ENCODE measurements around the gene ACOT7.
"Not testable (repeated sequence)": the region's sequence is repeated elsewhere in the genome, so short reads cannot be mapped to it uniquely, and the experiment has no call there.

The ACOT7 gene, protein sequence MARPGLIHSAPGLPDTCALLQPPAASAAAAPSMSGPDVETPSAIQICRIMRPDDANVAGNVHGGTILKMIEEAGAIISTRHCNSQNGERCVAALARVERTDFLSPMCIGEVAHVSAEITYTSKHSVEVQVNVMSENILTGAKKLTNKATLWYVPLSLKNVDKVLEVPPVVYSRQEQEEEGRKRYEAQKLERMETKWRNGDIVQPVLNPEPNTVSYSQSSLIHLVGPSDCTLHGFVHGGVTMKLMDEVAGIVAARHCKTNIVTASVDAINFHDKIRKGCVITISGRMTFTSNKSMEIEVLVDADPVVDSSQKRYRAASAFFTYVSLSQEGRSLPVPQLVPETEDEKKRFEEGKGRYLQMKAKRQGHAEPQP

GRCh38 chr1:6393400-6394187 is at the start of gene ACOT7:
Gene ACOT7 (minus strand): TSS chr1:6393767. CDS start chr1:6393399, 368 bp downstream.
- peak; percentile 67 for DNase-seq

- DNase-seq, result no peak
Observed at GRCh38 chr1:6441586-6441985, 48.0 kb upstream of the ACOT7 start.

- DNase-seq, result no peak
Observed at GRCh38 chr1:6440198-6441126, 46.9 kb upstream of the ACOT7 start.

- peak; percentile 36 for DNase-seq
Observed at GRCh38 chr1:6438047-6438525, 44.5 kb upstream of the ACOT7 start.

GRCh38 chr1:6437012-6437700 is 43.6 kb upstream of the ACOT7 start:
- DNase-seq, result not testable (repeated sequence)

GRCh38 chr1:6436277-6436676 is 42.7 kb upstream of the ACOT7 start:
- not testable (repeated sequence) for DNase-seq

GRCh38 chr1:6435547-6435946 is 42.0 kb upstream of the ACOT7 start:
- DNase-seq, result no peak

- DNase-seq, result no peak
Observed at GRCh38 chr1:6435129-6435528, 41.6 kb upstream of the ACOT7 start.

DNA sequence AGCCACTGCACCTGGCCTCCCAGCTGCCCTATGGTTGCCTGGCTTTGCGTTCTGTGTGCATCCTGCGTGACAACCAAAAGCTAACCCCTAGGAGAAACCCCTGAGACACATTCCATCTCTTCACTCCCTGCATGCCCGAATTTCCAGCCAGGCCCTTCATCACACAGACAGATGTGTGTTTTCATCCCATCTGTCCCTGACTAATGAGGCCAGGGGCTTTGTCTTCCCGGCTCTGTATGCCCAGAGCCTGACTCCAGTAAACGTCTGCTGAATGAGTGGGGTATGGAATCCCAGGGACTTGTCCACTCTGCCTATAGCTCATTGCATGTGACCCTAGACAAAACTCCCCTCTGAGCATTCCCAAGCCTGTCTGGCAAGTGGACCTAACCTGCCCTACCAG is 40.6 kb upstream of the ACOT7 start:
- DNase-seq, result no peak

GRCh38 chr1:6431645-6432579 is 38.3 kb upstream of the ACOT7 start:
- DNase-seq, result not testable (repeated sequence)

DNA sequence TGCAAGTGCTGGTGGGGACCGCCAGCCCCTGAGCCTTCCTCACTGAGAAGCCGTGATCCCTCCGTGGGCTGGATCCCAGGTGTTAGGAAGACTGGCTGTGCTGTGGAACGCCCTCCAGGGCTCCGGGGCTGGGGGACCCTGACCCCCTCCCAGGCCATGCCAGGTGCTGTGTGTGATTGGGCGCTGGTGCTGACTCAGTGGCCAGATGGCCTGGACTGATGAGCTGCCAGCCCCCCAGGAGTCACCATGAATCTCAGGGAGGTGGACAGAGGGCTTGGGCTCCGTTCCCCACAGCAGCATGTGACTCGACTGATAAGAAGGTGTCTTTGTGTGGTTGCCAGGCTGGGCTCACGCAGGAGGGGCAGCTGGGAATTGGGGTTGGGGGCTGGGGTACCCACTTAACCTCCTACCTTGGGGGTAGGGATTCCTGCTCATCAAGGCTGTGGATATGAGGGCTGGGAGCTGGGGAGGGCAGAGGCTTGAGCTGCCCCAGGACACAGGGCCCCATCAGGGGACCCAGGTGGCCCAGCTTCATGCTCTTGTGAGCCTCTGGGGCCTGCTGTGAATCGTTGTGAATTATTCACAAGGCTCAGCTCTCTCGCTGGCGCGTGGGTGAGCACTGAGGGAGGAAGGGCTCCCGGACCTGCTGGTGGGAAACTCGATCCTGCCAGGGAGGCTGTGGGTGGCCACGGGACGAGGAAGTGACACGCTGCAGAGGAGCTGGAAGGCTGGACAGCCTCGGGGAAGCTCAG is 36.3 kb upstream of the ACOT7 start:
- not testable (repeated sequence) for DNase-seq

DNA sequence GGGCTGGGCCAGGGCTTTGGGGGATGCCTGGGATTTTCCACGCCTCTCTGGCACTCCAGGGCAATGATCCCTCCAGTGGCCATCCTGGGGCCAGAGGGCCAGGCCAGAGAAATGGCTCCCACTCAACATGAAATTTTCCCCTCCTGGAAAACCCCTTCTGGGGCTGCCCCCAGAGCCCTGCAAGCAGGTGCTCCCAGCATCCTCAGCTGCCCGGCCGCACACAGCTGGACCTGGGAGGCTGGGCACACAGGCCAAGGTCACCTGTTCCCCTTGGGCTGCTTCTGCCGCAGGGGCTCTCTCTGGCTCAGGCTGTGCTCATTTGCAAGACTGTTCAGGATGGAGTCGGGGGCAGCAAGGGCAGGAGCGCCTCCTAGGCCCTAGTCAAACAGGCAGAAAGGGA is 34.9 kb upstream of the ACOT7 start:
- DNase-seq, result not testable (repeated sequence)

- no peak for DNase-seq
Observed at GRCh38 chr1:6427441-6428390, 34.1 kb upstream of the ACOT7 start.

DNA sequence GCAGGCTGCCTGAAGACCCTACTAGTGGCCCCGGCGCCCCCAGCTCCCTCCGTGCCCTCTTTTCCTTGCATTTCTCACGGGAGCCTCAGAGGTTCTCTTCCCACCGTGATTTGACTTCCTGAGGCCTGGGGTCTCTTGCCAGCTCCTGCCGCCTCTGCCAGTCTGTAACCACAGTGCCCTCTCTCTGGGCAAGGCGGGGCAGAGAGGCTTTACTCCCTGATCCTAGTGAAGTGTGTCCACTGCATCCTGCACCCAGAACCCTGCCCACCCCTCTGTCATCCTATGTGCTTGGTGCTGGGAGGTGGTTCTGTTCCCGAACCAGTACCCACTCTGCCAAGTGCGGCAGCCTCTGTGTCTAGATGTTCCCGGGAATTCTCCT is 33.4 kb upstream of the ACOT7 start:
- DNase-seq, result no peak

DNA sequence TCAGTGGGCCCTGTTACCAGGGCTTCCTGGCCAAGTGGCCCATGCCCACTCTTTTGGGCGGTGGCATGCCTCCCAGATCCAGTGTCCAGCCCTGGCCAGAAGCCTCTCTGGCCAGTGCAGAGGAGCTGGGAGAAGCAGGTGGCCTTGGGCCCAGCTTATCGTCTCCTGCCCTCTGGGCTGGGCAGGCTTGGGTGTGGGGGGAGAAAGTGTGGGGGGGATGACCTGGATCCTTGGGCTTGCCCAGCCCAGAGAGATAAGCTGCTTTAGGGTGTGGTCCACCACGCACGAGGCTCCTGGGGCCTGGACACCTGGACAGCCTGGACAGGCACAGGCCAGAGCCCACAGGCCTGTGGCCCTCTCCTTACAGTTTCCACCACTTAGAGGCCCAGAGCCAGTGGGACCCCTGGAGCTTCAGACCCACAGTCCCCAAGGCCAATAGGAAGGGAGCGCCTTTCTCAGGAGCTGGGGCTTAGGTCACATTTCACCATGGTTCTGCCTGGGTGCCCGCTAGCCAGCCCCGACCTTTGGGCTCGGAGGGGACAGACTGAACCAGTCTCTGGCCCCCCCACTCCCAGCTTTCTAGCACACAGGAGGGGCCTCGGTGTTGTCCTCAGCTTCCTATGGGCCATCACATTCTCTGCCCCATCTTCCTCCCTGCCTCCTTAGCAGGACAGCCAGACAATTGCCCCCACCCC is 32.9 kb upstream of the ACOT7 start:
- no peak for DNase-seq

DNA sequence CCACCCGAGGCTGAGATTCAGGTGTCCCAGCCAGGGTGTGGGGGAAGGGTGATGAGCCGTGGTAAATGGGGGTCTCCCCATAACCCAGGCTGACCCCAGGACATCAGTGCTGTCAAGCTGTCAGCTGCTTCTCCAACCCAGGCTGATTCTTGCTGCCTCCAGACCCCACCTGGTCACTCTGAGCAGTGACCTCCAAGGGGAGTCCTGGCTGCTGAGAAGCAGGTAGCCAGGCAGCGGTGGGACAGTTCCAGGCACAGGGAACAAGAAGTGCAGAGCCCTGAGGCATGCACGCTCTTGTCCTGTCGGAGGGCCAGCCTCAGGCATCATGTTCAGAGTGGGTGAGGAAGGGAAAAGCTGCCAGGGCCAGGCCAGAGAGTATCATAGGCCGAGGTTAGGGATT is 32.1 kb upstream of the ACOT7 start:
- DNase-seq, result no peak

DNA sequence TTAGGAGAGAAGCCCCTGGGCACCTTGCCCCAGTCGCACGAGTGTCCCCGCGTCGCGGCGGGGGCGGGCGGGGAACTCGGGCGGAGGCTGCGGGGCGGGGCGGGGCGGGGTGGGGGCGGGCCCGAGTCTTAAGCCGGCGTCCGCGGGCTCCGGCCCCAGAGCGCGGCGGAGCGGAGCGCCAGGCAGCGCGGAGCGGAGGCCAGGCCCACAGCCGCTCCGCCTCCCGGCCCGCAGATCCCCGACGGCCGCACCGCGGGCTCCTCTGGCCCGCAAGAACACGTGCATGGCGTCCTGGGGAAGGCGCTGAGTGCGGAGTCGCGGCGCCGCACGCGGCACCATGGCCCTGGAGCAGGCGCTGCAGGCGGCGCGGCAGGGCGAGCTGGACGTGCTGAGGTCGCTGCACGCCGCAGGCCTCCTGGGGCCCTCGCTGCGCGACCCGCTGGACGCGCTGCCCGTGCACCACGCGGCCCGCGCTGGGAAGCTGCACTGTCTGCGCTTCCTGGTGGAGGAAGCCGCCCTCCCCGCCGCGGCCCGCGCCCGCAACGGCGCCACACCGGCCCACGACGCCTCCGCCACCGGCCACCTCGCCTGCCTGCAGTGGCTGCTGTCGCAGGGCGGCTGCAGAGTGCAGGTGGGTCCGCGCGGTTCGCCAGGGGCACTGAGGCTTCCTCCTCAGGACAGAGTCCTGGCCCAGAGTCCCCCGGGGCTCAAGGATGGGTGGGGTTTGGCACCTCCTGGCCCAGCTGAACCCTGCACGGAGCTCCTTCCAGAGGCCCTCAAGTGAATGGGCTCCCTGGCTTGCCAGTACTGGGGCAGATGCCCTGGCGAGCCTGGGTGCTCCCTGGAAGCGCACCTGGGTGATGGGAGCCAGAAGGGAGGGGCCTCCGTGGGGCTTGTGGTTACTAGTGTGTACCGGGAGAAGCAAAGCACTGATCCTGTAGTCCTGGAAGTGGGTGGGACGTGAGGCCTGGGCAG is 31.3 kb upstream of the ACOT7 start, which contains the start of gene ESPN:
ESPN (plus strand) TSS at position 158 of the 975 bp plus-strand sequence; CDS start at position 338, 180 bp downstream.
- no peak for DNase-seq

Data from NCI-H1417 treated with DMSO at 0.1 percent for 48 hours (cell line).